SK-N-SH (cell line): ENCODE results near the gene ARHGAP15. TPM values are rescaled to one million over a fixed set of nuclear protein-coding genes. Genes with fewer than 3 reads are reported as not detected.

Source experiments
- CTCF ChIA-PET: fragments of 300-600, 350-600 bp; formaldehyde crosslinking; extraction: SDS; loops from one replicate; lab custom pipeline; 2021; lab: Yijun Ruan, JAX
- POLR2A ChIA-PET: fragments of 350-600 bp; sonication (Branson Sonifier 250); formaldehyde crosslinking; extraction: SDS; loops from one replicate; lab custom pipeline; 2020; ENCODE audit warnings: antibody characterized with exemption, inconsistent platforms; lab: Yijun Ruan, JAX
- DNase-seq: peaks from one replicate; pipeline ENCODE4 v3.0.0; 2012
- H2AFZ ChIP-seq: fragments of 200-600 bp; sonication (generic); 2 replicates; pipeline ENCODE4 v1.8.1; 2016; ENCODE audit warnings: antibody characterized with exemption, mild to moderate bottlenecking, low read depth
- H3F3A ChIP-seq: fragments of 200-600 bp; sonication (generic); replicated peaks from 2 replicates; pipeline ENCODE3; 2016; ENCODE audit warnings: antibody characterized with exemption, mild to moderate bottlenecking; ENCODE audit not compliant: insufficient read depth
- H3K27ac ChIP-seq, 2 experiments: fragments of 200-500 bp in 1 of 2; fragments of 200-600 bp in 1 of 2; sonication (Bioruptor generic) in 1 of 2; sonication (generic), shearing (Covaris generic) in 1 of 2; 2 replicates each; pipeline versions ENCODE4 v1.5.1 to v1.6.1; 2014 to 2016; ENCODE audit warnings: low read depth in 2 of 2, inconsistent platforms in 1 of 2, low read length in 1 of 2, mild to moderate bottlenecking in 1 of 2, mixed read lengths in 1 of 2
- H3K27me3 ChIP-seq: fragments of 200-600 bp; sonication (generic), shearing (Covaris generic); 2 replicates; pipeline ENCODE4 v1.6.1; 2016; ENCODE audit warnings: mixed run types; ENCODE audit not compliant: insufficient read depth
- H3K36me3 ChIP-seq, 2 experiments: fragments of 200-500 bp in 1 of 2; fragments of 200-600 bp in 1 of 2; sonication (Bioruptor generic) in 1 of 2; sonication (generic) in 1 of 2; replicated peaks in 1 of 2; 2 replicates each; pipeline versions ENCODE3 to v1.5.1; 2014 to 2016; ENCODE audit warnings: low read length in 1 of 2, mild to moderate bottlenecking in 1 of 2; ENCODE audit not compliant: insufficient read depth in 2 of 2, control insufficient read depth in 1 of 2
- H3K4me1 ChIP-seq, 2 experiments: fragments of 200-500 bp in 1 of 2; fragments of 200-600 bp in 1 of 2; sonication (Bioruptor generic) in 1 of 2; sonication (generic), shearing (Covaris generic) in 1 of 2; 2 replicates each; pipeline versions ENCODE4 v1.5.1 to v1.6.1; 2014 to 2016; ENCODE audit warnings: low read depth in 1 of 2, low read length in 1 of 2, mixed run types in 1 of 2; ENCODE audit not compliant: insufficient read depth in 2 of 2, control insufficient read depth in 1 of 2
- H3K4me2 ChIP-seq: fragments of 200-600 bp; sonication (generic), shearing (Covaris generic); 2 replicates; pipeline ENCODE4 v1.6.1; 2017; ENCODE audit warnings: mixed run types
- H3K4me3 ChIP-seq, 2 experiments: fragments of 200-500 bp in 1 of 2; fragments of 200-600 bp in 1 of 2; sonication (Bioruptor generic) in 1 of 2; sonication (generic), shearing (Covaris generic) in 1 of 2; 2 replicates each; pipeline versions ENCODE4 v1.5.1 to v1.8.1; 2014 to 2016; ENCODE audit warnings: low read depth in 2 of 2, inconsistent platforms in 1 of 2, low read length in 1 of 2, mild to moderate bottlenecking in 1 of 2, mixed read lengths in 1 of 2, moderate library complexity in 1 of 2
- H3K79me2 ChIP-seq: fragments of 200-600 bp; sonication (generic); 2 replicates; pipeline ENCODE4 v1.8.1; 2017; ENCODE audit warnings: mild to moderate bottlenecking; ENCODE audit not compliant: insufficient read depth
- H3K9ac ChIP-seq: fragments of 200-600 bp; sonication (generic); 2 replicates; pipeline ENCODE4 v1.6.1; 2017; ENCODE audit warnings: mixed run types
- H3K9me2 ChIP-seq: fragments of 200-600 bp; sonication (generic); 2 replicates; pipeline ENCODE4 v1.6.1; 2017; ENCODE audit warnings: mixed run types
- H3K9me3 ChIP-seq: fragments of 200-600 bp; sonication (generic); 2 replicates; pipeline ENCODE4 v1.6.1; 2017; ENCODE audit warnings: mixed run types, mild to moderate bottlenecking, moderate library complexity
- H4K20me1 ChIP-seq: fragments of 200-600 bp; sonication (generic); 2 replicates; pipeline ENCODE4 v1.6.1; 2017; ENCODE audit warnings: mild to moderate bottlenecking, mixed run types; ENCODE audit not compliant: insufficient read depth
- CHD2 ChIP-seq: fragments of 150-350 bp; IDR thresholded peaks from 2 replicates; pipeline ENCODE4 v1.6.1; 2018; ENCODE audit warnings: low read length; ENCODE audit not compliant: partially characterized antibody
- CTCF ChIP-seq: fragments of 200-600 bp; sonication (generic); IDR thresholded peaks from 2 replicates; pipeline ENCODE4 v1.6.1; 2017; ENCODE audit warnings: antibody characterized with exemption, mild to moderate bottlenecking, moderate library complexity
- ELF1 ChIP-seq: IDR thresholded peaks from 2 replicates; pipeline ENCODE4 v1.4.0; 2012
- EP300 ChIP-seq, 2 experiments: IDR thresholded peaks; 2 replicates each; pipeline versions ENCODE4 v1.4.0 to v1.6.1; 2012; ENCODE audit warnings: borderline replicate concordance in 1 of 2, low read depth in 1 of 2, low read length in 1 of 2
- FOXJ3 ChIP-seq: sonication (generic); formaldehyde crosslinking; IDR thresholded peaks from 2 replicates; pipeline ENCODE4 v1.5.1; 2020; ENCODE audit warnings: mild to moderate bottlenecking, missing genetic modification reagents
- GATA2 ChIP-seq: sonication (generic); formaldehyde crosslinking; IDR thresholded peaks from 2 replicates; pipeline ENCODE4 v1.5.0; 2020; ENCODE audit warnings: mild to moderate bottlenecking, missing genetic modification reagents
- NFIC ChIP-seq: IDR thresholded peaks from 2 replicates; pipeline ENCODE4 v1.4.0; 2012; ENCODE audit warnings: borderline replicate concordance
- RAD21 ChIP-seq: IDR thresholded peaks from 2 replicates; pipeline ENCODE4 v1.6.1; 2012; ENCODE audit warnings: mild to moderate bottlenecking, low read length
- RCOR1 ChIP-seq: fragments of 150-350 bp; IDR thresholded peaks from 2 replicates; pipeline ENCODE4 v1.6.1; 2017; ENCODE audit warnings: antibody characterized with exemption, low read length
- SIN3A ChIP-seq: IDR thresholded peaks from 2 replicates; pipeline ENCODE4 v1.6.1; 2012; ENCODE audit warnings: low read depth, mild to moderate bottlenecking, low read length, moderate library complexity, borderline replicate concordance
- SMC3 ChIP-seq: IDR thresholded peaks from 2 replicates; pipeline ENCODE4 v1.6.1; 2012; ENCODE audit warnings: low read depth, low read length, improper control_type of control experiment
- TAF1 ChIP-seq: IDR thresholded peaks from 2 replicates; pipeline ENCODE4 v1.6.1; 2012; ENCODE audit warnings: low read depth, mild to moderate bottlenecking, low read length, moderate library complexity, borderline replicate concordance
- TCF12 ChIP-seq: IDR thresholded peaks from 2 replicates; pipeline ENCODE4 v1.4.0; 2012
- YY1 ChIP-seq: IDR thresholded peaks from 2 replicates; pipeline ENCODE4 v1.4.0; 2012; ENCODE audit warnings: low read depth, mild to moderate bottlenecking
- WGBS: methylation state at CpG from one replicate; pipeline ENCODE4 v1.1.6; 2017; ENCODE audit warnings: low lambda C conversion rate; 5-methylcytosine and 5-hydroxymethylcytosine counted together
- polyA plus RNA-seq, 3 experiments: library from polyadenylated mRNA; depleted of rRNA; stranded (reverse); fragments of >200 nt; gene quantifications; 2 replicates each; pipeline ENCODE4 v1.2.3, GENCODE V29; 2012
- TF ChIP-seq, protein P1 (sequence below): fragments of 150-350 bp; IDR thresholded peaks from 2 replicates; pipeline ENCODE4 v1.6.1; 2016; ENCODE audit warnings: mild to moderate bottlenecking, low read depth, low read length

ARHGAP15 gene
- polyA plus RNA-seq, 1 of the 3 experiments (the other 2 are of a cell fraction), result not detected

DNA sequence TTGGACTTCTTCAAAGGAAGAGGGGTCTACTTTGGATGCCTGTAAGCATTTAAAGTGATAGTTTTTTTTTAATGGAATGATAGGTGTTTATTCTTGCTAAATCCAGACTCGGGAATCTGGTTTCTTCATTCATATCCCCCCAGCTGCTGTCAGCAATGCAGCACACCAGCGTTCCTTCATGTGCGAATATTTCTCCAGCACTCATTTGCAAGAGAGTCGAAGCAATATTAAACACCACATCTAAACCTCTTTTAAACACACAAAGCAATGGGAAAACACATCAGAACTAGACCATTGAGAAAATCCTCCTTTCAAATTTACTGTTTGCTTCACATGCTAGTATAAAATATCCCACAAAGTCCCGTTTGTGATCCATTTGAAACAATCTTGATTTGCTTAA, 563.7 kb downstream of the ARHGAP15 start:
- H3K4me1 ChIP-seq, result peaks cover 0 to 8% of the 10 kb centered on the region in 2 experiments; a peak in 2 of 4 replicates
- WGBS, result 72% methylated on average over 5 of the region's 5 CpGs
- H3K27me3 ChIP-seq, result no peaks in the 10 kb centered on the region
- H3K9me3 ChIP-seq, result no peaks in the 10 kb centered on the region
- H3K79me2 ChIP-seq, result no peaks in the 10 kb centered on the region
- no peak for TF ChIP-seq SIN3A
- no peak for TF ChIP-seq TAF1
- no peak for TF ChIP-seq RCOR1
- no peak for TF ChIP-seq GATA2 (CRISPR knock-in tag)
- no peak for TF ChIP-seq FOXJ3 (CRISPR knock-in tag)
- no peak for TF ChIP-seq RAD21
- no peak for TF ChIP-seq TCF12
- no peak for TF ChIP-seq ELF1
- TF ChIP-seq YY1, result no peak
- TF ChIP-seq, all 33 proteins: peak for 0
- Histone ChIP-seq H3K4me2 (no peak overlapping the region), H3F3A (no peaks in the 10 kb centered on the region), H3K9ac (no peak overlapping the region), H3K4me3 (no peak overlapping the region), H2AFZ (no peak overlapping the region), H4K20me1 (no peaks in the 10 kb centered on the region), H3K9me2 (no peaks in the 10 kb centered on the region), H3K27ac (no peak overlapping the region), H3K36me3 (no peaks in the 10 kb centered on the region)
- CTCF ChIA-PET, result no interaction called here
- DNase-seq, result no peak
- POLR2A ChIA-PET, result no interaction called here

- Histone ChIP-seq H3K9ac (no peak overlapping the region), H3F3A (no peaks in the 10 kb centered on the region), H3K9me2 (no peaks in the 10 kb centered on the region), H3K27ac (peak overlapping the region in 1 of 2 experiments; percentile 77; a peak in 2 of 4 replicates), H3K4me1 (peaks cover 0 to 8% of the 10 kb centered on the region in 2 experiments; a peak in 2 of 4 replicates), H3K36me3 (no peaks in the 10 kb centered on the region), H3K79me2 (no peaks in the 10 kb centered on the region), H4K20me1 (no peaks in the 10 kb centered on the region), H3K27me3 (no peaks in the 10 kb centered on the region), H3K4me2 (no peak overlapping the region), H2AFZ (no peak overlapping the region), H3K4me3 (no peak overlapping the region), H3K9me3 (no peaks in the 10 kb centered on the region)
- TF ChIP-seq YY1, result no peak
- TF ChIP-seq EP300 (IDR thresholded peaks at IDR 0.05; ENCODE audit: borderline replicate concordance in 1 of 2, low read depth in 1 of 2, low read length in 1 of 2), result peak in 1 of 2 experiments; percentile 94; a peak in 2 of 4 replicates
- peak; percentile 42 for TF ChIP-seq RAD21
- TF ChIP-seq CHD2, result peak; percentile 24
- no peak for TF ChIP-seq CTCF
- peak; percentile 93 for TF ChIP-seq RCOR1
- TF ChIP-seq TCF12, result peak; percentile 47; the same call in 1 of the 2 replicates
- TF ChIP-seq, protein P1, sequence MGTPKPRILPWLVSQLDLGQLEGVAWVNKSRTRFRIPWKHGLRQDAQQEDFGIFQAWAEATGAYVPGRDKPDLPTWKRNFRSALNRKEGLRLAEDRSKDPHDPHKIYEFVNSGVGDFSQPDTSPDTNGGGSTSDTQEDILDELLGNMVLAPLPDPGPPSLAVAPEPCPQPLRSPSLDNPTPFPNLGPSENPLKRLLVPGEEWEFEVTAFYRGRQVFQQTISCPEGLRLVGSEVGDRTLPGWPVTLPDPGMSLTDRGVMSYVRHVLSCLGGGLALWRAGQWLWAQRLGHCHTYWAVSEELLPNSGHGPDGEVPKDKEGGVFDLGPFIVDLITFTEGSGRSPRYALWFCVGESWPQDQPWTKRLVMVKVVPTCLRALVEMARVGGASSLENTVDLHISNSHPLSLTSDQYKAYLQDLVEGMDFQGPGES, result no peak
- no peak for TF ChIP-seq SMC3
- TF ChIP-seq NFIC, result no peak
- peak; percentile 84 for TF ChIP-seq GATA2 (CRISPR knock-in tag)
- TF ChIP-seq FOXJ3 (CRISPR knock-in tag), result peak; percentile 67; the same call in 1 of the 2 replicates
- CTCF ChIA-PET, result interaction anchor here (0.9 kb wide), 1 partner anchor 182 kb away, joined by 3 read pairs; no protein-coding TSS in a partner anchor
- POLR2A ChIA-PET, result interaction anchor here (1.1 kb wide), 1 partner anchor 9 kb away, joined by 4 read pairs; no protein-coding TSS in a partner anchor
- WGBS, result 38% methylated on average over 3 of the region's 3 CpGs
- peak; percentile 30 for DNase-seq
Measured at GRCh38 chr2:143694335-143694734, 565.1 kb downstream of the ARHGAP15 start.
